HepG2 (cell line): ENCODE results near the gene ADIPOR2. TPM values are rescaled to one million over a fixed set of nuclear protein-coding genes. Genes with fewer than 3 reads are reported as not detected.
A peak's percentile ranks its signal among the peaks of the same experiment; 100 is the strongest.

Experiments
- ATAC-seq: fragments of 200-7000 bp; cut with Tn5 transposase; 3 replicates; pipeline ENCODE4 v1.9.1; 2020; ENCODE audit warnings: mild to moderate bottlenecking, moderate library complexity
- BruUV-seq: library from RNA; stranded (reverse); fragments of 400-500 nt; replicated peaks from 2 replicates; lab custom pipeline; 2021; lab: Mats Ljungman, UMichigan
- CTCF ChIA-PET: fragments of 300-600 bp; formaldehyde crosslinking; extraction: SDS; loops from one replicate; lab custom pipeline; 2021; ENCODE audit warnings: low total read pairs, inconsistent platforms, low intra/inter-chr PET ratio; lab: Yijun Ruan, JAX
- POLR2A ChIA-PET: fragments of 350-600 bp; sonication (Branson Sonifier 250); formaldehyde crosslinking; loops from one replicate; lab custom pipeline; 2020; ENCODE audit warnings: antibody characterized with exemption, inconsistent platforms; lab: Yijun Ruan, JAX
- DNase-seq: peaks from one replicate; pipeline ENCODE4 v3.0.0-alpha.2; 2015; ENCODE audit warnings: low spot score
- FAIRE-seq: peaks from 3 replicates; lab custom pipeline; 2011; peaks lifted over from hg19 to GRCh38; lab: Jason Lieb, UNC
- H2AFZ ChIP-seq: one replicate; pipeline ENCODE4 v1.6.1; 2011; ENCODE audit warnings: low read length, inconsistent platforms
- H3K27ac ChIP-seq: fragments of 300-600 bp; 3 replicates; pipeline ENCODE4 v1.8.0; 2011; ENCODE audit warnings: mixed run types, mild to moderate bottlenecking, mixed read lengths, low read length, inconsistent platforms; ENCODE audit not compliant: insufficient read depth; ENCODE audit errors: extremely low read length
- H3K27me3 ChIP-seq, 2 experiments: fragments of 200-600 bp in 1 of 2; 2 replicates in 1 of 2; 3 replicates in 1 of 2; pipeline versions ENCODE4 v1.6.0 to v1.8.0; 2011; ENCODE audit warnings: low read length in 2 of 2, mild to moderate bottlenecking in 2 of 2, moderate library complexity in 2 of 2, inconsistent platforms in 1 of 2; ENCODE audit not compliant: insufficient read depth in 2 of 2, control insufficient read depth in 1 of 2
- H3K36me3 ChIP-seq, 2 experiments: fragments of 200-600 bp in 1 of 2; replicated peaks in 1 of 2; 2 replicates in 1 of 2; 3 replicates in 1 of 2; pipeline versions ENCODE4 v1.5.1 to v1.8.0; 2011; ENCODE audit warnings: low read length in 2 of 2, inconsistent platforms in 1 of 2; ENCODE audit not compliant: insufficient read depth in 2 of 2, control insufficient read depth in 1 of 2
- H3K4me1 ChIP-seq: 2 replicates; pipeline ENCODE4 v1.5.1; 2012; ENCODE audit warnings: low read length, inconsistent platforms; ENCODE audit not compliant: insufficient read depth
- H3K4me2 ChIP-seq: 2 replicates; pipeline ENCODE4 v1.6.0; 2011; ENCODE audit warnings: low read depth, low read length, inconsistent platforms
- H3K4me3 ChIP-seq, 3 experiments: fragments of 200-600 bp in 1 of 3; sonication (generic), shearing (Covaris generic) in 1 of 3; replicated peaks in 1 of 3; 2 replicates each; pipeline ENCODE4 v1.5.1; 2011 to 2016; ENCODE audit warnings: low read length in 3 of 3, inconsistent platforms in 2 of 3, low read depth in 2 of 3, mild to moderate bottlenecking in 2 of 3, control low read depth in 1 of 3, mixed read lengths in 1 of 3; ENCODE audit not compliant: insufficient read depth in 1 of 3
- H3K79me2 ChIP-seq: one replicate; pipeline ENCODE4 v1.6.1; 2011; ENCODE audit warnings: low read length, inconsistent platforms; ENCODE audit not compliant: insufficient read depth
- H3K9ac ChIP-seq: 2 replicates; pipeline ENCODE4 v1.6.0; 2011; ENCODE audit warnings: mild to moderate bottlenecking, low read depth, low read length, inconsistent platforms; ENCODE audit not compliant: insufficient read depth
- H3K9me3 ChIP-seq: 2 replicates; pipeline ENCODE4 v1.5.1; 2012; ENCODE audit warnings: mild to moderate bottlenecking, low read length
- H4K20me1 ChIP-seq: 2 replicates; pipeline ENCODE4 v1.6.0; 2011; ENCODE audit warnings: inconsistent platforms, mild to moderate bottlenecking, low read length, moderate library complexity; ENCODE audit not compliant: insufficient read depth
- BCL6 ChIP-seq: IDR thresholded peaks from 2 replicates; pipeline ENCODE4 v1.6.1; 2016; ENCODE audit warnings: missing genetic modification reagents, missing compliant biosample characterization
- CREM ChIP-seq, 2 experiments: sonication (generic) in 1 of 2; formaldehyde crosslinking in 1 of 2; IDR thresholded peaks; 2 replicates each; pipeline versions ENCODE4 v1.4.0 to v1.6.1; 2016 to 2020; ENCODE audit warnings: antibody characterized with exemption in 1 of 2, mild to moderate bottlenecking in 1 of 2, missing genetic modification reagents in 1 of 2
- GATAD2A ChIP-seq: IDR thresholded peaks from 2 replicates; pipeline ENCODE4 v1.6.1; 2016
- NCOA2 ChIP-seq: sonication (generic); formaldehyde crosslinking; IDR thresholded peaks from 2 replicates; pipeline ENCODE4 v1.8.0; 2022; ENCODE audit warnings: inconsistent platforms
- NCOR1 ChIP-seq: fragments of 200-600 bp; sonication (generic); IDR thresholded peaks from 2 replicates; pipeline ENCODE4 v1.7.0; 2017; ENCODE audit warnings: antibody characterized with exemption, low read length, borderline replicate concordance
- SOX13 ChIP-seq, 3 experiments: fragments of 450-650 bp in 1 of 3; sonication (generic) in 1 of 3; formaldehyde crosslinking in 1 of 3; IDR thresholded peaks in 2 of 3; conservative IDR thresholded peaks in 1 of 3; 2 replicates each; pipeline versions ENCODE4 v1.5.0 to v1.6.1; 2016 to 2020; ENCODE audit warnings: antibody characterized with exemption in 1 of 3, mild to moderate bottlenecking in 1 of 3, missing compliant biosample characterization in 1 of 3, missing genetic modification reagents in 1 of 3, moderate library complexity in 1 of 3
- TCF7 ChIP-seq: sonication (generic); IDR thresholded peaks from 2 replicates; pipeline ENCODE4 v1.6.1; 2016; ENCODE audit warnings: antibody characterized with exemption, low read depth
- ZNF124 ChIP-seq: sonication (generic); formaldehyde crosslinking; IDR thresholded peaks from 2 replicates; pipeline ENCODE4 v1.4.0; 2020; ENCODE audit warnings: missing genetic modification reagents
- ZNF264 ChIP-seq: sonication (generic); formaldehyde crosslinking; IDR thresholded peaks from 2 replicates; pipeline ENCODE4 v1.4.0; 2020; ENCODE audit warnings: missing genetic modification reagents
- WGBS: methylation state at CpG from one replicate; pipeline ENCODE4 v1.1.6; 2017; ENCODE audit warnings: low lambda C conversion rate; 5-methylcytosine and 5-hydroxymethylcytosine counted together
- in situ Hi-C: cut with HindIII; loops from 2 replicates; pipeline ENCODE4 v1.10.0; 2017; ENCODE audit warnings: low pct_unique_long_range_greater_than_20kb; ENCODE audit not compliant: extremely low pct_ligation_motif_present
- intact Hi-C: fragments of 100-400 bp; cut with micrococcal nuclease; formaldehyde crosslinking; loops from one replicate; pipeline ENCODE4 v1.10.0; 2022; ENCODE audit not compliant: unreplicated experiment
- polyA plus RNA-seq, 8 experiments: library from polyadenylated mRNA; depleted of rRNA in 3 of 8; stranded (reverse) in 7 of 8; unstranded in 1 of 8; fragments of >200 nt; fragmentation: Illumina TruSeq in 4 of 8; extraction: Trizol in 4 of 8; gene quantifications; 2 replicates each; pipeline versions ENCODE4 v1.2.1 to v1.2.3, GENCODE V29; 2011 to 2016; ENCODE audit warnings: low read depth in 4 of 8, missing spikeins in 1 of 8, mixed read lengths in 1 of 8; ENCODE audit not compliant: insufficient read depth in 1 of 8
- total RNA-seq, 5 experiments: library from RNA; depleted of rRNA; stranded (reverse); fragments of >200 nt; fragmentation: Illumina TruSeq; extraction: Trizol; gene quantifications; 2 replicates each; pipeline ENCODE4 v1.2.3, GENCODE V29; 2016; ENCODE audit warnings: low read depth in 1 of 5

ADIPOR2 gene
- total and polyA plus RNA-seq, 2 of the 13 experiments (the other 11 are each of a cell fraction or from before 2014, with no cell fraction given), result 35.2 to 52.2 TPM

- TF ChIP-seq NCOA2 (CRISPR knock-in tag), result 0 out of 2 replicates have a peak, but pooled peaks have one; percentile 31
- TF ChIP-seq BCL6, result peak; percentile 34; the same call in 1 of the 2 replicates
- TF ChIP-seq, all 625 proteins: peak for 14
Observed at GRCh38 chr12:1767407-1768090, 76.7 kb downstream of the ADIPOR2 start (continued).

DNA sequence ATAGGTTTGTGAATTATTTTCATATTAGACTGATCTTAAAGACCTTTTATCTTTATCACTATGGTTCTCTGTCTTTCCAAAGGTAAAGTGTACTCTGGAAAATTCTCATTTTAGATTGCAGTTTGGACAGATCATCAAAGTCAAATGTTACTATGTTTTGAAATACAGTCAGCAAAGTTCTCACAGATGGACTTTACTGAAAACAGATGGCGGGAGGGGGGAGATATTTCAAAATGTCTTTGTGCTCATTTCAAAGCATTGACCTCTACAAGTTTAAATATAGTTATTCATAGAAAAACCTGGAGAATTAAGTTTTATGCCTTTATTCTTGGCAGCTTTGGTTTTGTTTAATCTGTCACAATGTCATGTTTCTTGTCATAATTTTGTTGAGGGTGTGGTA is 77.7 kb downstream of the ADIPOR2 start:
- no peak for ATAC-seq
- no peak for TF ChIP-seq SOX13 (IDR thresholded peaks at IDR 0.05)
- 0 out of 4 replicates have a peak, but pooled peaks of 1 of the 2 experiments have one; percentile 12 for TF ChIP-seq SOX13 (CRISPR knock-in tag; conservative IDR thresholded peaks at IDR 0.05 in 1 of 2, IDR thresholded peaks at IDR 0.05 in 1 of 2)
- TF ChIP-seq CREM (IDR thresholded peaks at IDR 0.05), result 0 out of 2 replicates have a peak, but pooled peaks have one; percentile 12
- no peak for TF ChIP-seq CREM (CRISPR knock-in tag; IDR thresholded peaks at IDR 0.05)
- no peak for TF ChIP-seq ZNF124
- peak; percentile 15; the same call in 1 of the 2 replicates for TF ChIP-seq TCF7
- no peak for TF ChIP-seq ZNF264 (CRISPR knock-in tag)
- TF ChIP-seq GATAD2A (CRISPR knock-in tag), result peak; percentile 26; the same call in 1 of the 2 replicates
- peak; percentile 23; the same call in 1 of the 2 replicates for TF ChIP-seq NCOR1
- TF ChIP-seq, all 625 proteins: peak for 5
- peak; percentile 12 for FAIRE-seq
- in situ Hi-C loops (no loop called here), intact Hi-C loops (loop anchor here (5.0 to 10.0 kb wide), 2 partner anchors 76 to 104 kb away; partner anchors contain the start of gene ADIPOR2)
- H3K79me2 ChIP-seq, result peaks cover 95% of the 10 kb centered on the region
- H3K27me3 ChIP-seq, result no peaks in the 10 kb centered on the region
- H3K4me2 ChIP-seq, result no peak overlapping the region
- ChIA-PET POLR2A (interaction anchor here (1.5 kb wide), 1 partner anchor 107 kb away, joined by 4 read pairs; no protein-coding TSS in a partner anchor), CTCF (no interaction called here)
- peak overlapping the region; percentile 47 for H3K27ac ChIP-seq
- H3K36me3 ChIP-seq, result peaks cover 3 to 51% of the 10 kb centered on the region in 2 experiments
- no peaks in the 10 kb centered on the region for H3K9me3 ChIP-seq
- no peak overlapping the region for H3K4me3 ChIP-seq
- no peak overlapping the region for H3K9ac ChIP-seq
- WGBS, result 88% methylated on average over 1 of the region's 1 CpG
- H4K20me1 ChIP-seq, result no peaks in the 10 kb centered on the region
- no TSS peak for BruUV-seq
- peaks cover 76% of the 10 kb centered on the region for H3K4me1 ChIP-seq
- H2AFZ ChIP-seq, result no peak overlapping the region
- DNase-seq, result peak; percentile 19
